ENCODE data around the gene DCAF15. TPM values are rescaled to one million over a fixed set of nuclear protein-coding genes. Genes with fewer than 3 reads are reported as not detected.
"Not testable (repeated sequence)": the region's sequence is repeated elsewhere in the genome, so short reads cannot be mapped to it uniquely, and the experiment has no call there.

Gene DCAF15
- total RNA-seq, 1 donor from 2014 or later: 56.6 TPM

- H3K27ac Mint-ChIP-seq: no peak overlapping the region
- no peak overlapping the region for H3K4me3 Mint-ChIP-seq
These were observed 20.3 kb downstream of the DCAF15 start for GRCh38 chr19:13972368-13973155.

GRCh38 chr19:13973479-13973878 is 21.2 kb downstream of the DCAF15 start:
- H3K27me3 Mint-ChIP-seq (ENCODE audit: low read depth); H3K27ac Mint-ChIP-seq; H3K9me3 Mint-ChIP-seq; DNase-seq (ENCODE audit: low spot score in 2 of 2, unreplicated experiment in 2 of 2); H3K4me3 Mint-ChIP-seq: not testable (repeated sequence)
- Mint-ChIP-seq H3K36me3 (peaks cover 14% of the 10 kb centered on the region), H3K4me1 (peaks cover 11% of the 10 kb centered on the region)

More at GRCh38 chr19:13972368-13973155, 20.3 kb downstream of the DCAF15 start:
- Mint-ChIP-seq H3K27me3 (ENCODE audit: low read depth) (no peaks in the 10 kb centered on the region), H3K9me3 (no peaks in the 10 kb centered on the region), H3K4me1 (peaks cover 7% of the 10 kb centered on the region), H3K36me3 (peaks cover 14% of the 10 kb centered on the region)
- DNase-seq (ENCODE audit: low spot score in 2 of 2, unreplicated experiment in 2 of 2): no peak
- no peak for TF ChIP-seq CTCF (IDR thresholded peaks at IDR 0.05; ENCODE audit: unreplicated experiment)

GRCh38 chr19:13974073-13974472 is 21.8 kb downstream of the DCAF15 start:
- Mint-ChIP-seq H3K27me3 (ENCODE audit: low read depth) (no peaks in the 10 kb centered on the region), H3K27ac (peak overlapping the region; percentile 87), H3K4me1 (peaks cover 11% of the 10 kb centered on the region), H3K4me3 (no peak overlapping the region), H3K36me3 (peaks cover 9% of the 10 kb centered on the region), H3K9me3 (no peaks in the 10 kb centered on the region)
- DNase-seq (ENCODE audit: low spot score in 2 of 2, unreplicated experiment in 2 of 2): peak in 1 of 2 experiments; percentile 60
- no peak for TF ChIP-seq CTCF (IDR thresholded peaks at IDR 0.05; ENCODE audit: unreplicated experiment)

DNA sequence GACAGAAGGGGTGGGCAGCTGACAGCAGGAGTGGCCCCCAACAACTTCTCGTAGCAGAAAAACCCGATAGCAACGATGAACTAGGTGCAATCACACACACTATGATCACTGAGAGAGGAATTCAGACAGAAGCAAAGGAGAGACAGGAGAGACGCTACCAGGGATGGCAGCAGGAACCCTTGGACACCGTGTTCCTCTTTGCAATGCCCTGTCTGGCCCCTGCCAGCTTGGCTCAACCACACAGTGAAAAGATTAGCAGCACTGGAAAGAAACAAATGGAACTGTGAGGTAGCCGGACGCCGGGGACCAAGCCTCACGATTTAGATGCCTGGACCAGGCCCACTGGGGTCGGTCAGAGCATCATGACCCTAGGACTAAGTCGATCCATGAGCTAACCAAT is 23.6 kb downstream of the DCAF15 start:
- Mint-ChIP-seq H3K36me3 (peaks cover 6% of the 10 kb centered on the region), H3K4me3 (no peak overlapping the region), H3K27ac (no peak overlapping the region), H3K4me1 (peaks cover 19% of the 10 kb centered on the region), H3K27me3 (ENCODE audit: low read depth) (no peaks in the 10 kb centered on the region), H3K9me3 (no peaks in the 10 kb centered on the region)
- no peak for DNase-seq (ENCODE audit: low spot score in 2 of 2, unreplicated experiment in 2 of 2)
- no peak for TF ChIP-seq CTCF (IDR thresholded peaks at IDR 0.05; ENCODE audit: unreplicated experiment)

- Mint-ChIP-seq H3K27ac (no peak overlapping the region), H3K4me3 (no peak overlapping the region), H3K9me3 (no peaks in the 10 kb centered on the region), H3K27me3 (ENCODE audit: low read depth) (no peaks in the 10 kb centered on the region), H3K4me1 (peaks cover 19% of the 10 kb centered on the region), H3K36me3 (peaks cover 6% of the 10 kb centered on the region)
- no peak for DNase-seq (ENCODE audit: low spot score in 2 of 2, unreplicated experiment in 2 of 2)
- no peak for TF ChIP-seq CTCF (IDR thresholded peaks at IDR 0.05; ENCODE audit: unreplicated experiment)
These were observed 24.1 kb downstream of the DCAF15 start for GRCh38 chr19:13976446-13976845.

- Mint-ChIP-seq H3K27me3 (ENCODE audit: low read depth) (no peaks in the 10 kb centered on the region), H3K4me1 (peaks cover 19% of the 10 kb centered on the region), H3K27ac (peak overlapping the region; percentile 79), H3K9me3 (no peaks in the 10 kb centered on the region), H3K36me3 (peaks cover 8% of the 10 kb centered on the region), H3K4me3 (peak overlapping the region; percentile 57)
- DNase-seq (ENCODE audit: low spot score in 2 of 2, unreplicated experiment in 2 of 2): no peak
- no peak for TF ChIP-seq CTCF (IDR thresholded peaks at IDR 0.05; ENCODE audit: unreplicated experiment)
These were observed 25.5 kb downstream of the DCAF15 start for GRCh38 chr19:13977803-13978202.
